Mesenchymal stem cell (in vitro differentiated cells and primary cell): Measurements from ENCODE around the gene CLCN6.

Experiments used
- DNase-seq: peaks from one replicate; pipeline ENCODE4 v3.0.0-alpha.2; 2013
- H2AFZ ChIP-seq: one replicate; pipeline ENCODE4 v1.6.1; 2013; ENCODE audit warnings: low read depth, mild to moderate bottlenecking, control low read depth, inconsistent platforms, low read length, moderate library complexity
- H2AK5ac ChIP-seq: 2 replicates; pipeline ENCODE4 v1.6.1; 2013; ENCODE audit warnings: low read length, moderate library complexity, mild to moderate bottlenecking, inconsistent platforms; ENCODE audit not compliant: severe bottlenecking
- H2BK120ac ChIP-seq: one replicate; pipeline ENCODE4 v1.6.1; 2013; ENCODE audit warnings: low read depth, mild to moderate bottlenecking, inconsistent platforms, low read length, moderate library complexity
- H2BK12ac ChIP-seq, 2 experiments: one replicate each; pipeline ENCODE4 v1.6.1; 2013; ENCODE audit warnings: inconsistent platforms in 2 of 2, low read length in 2 of 2, mild to moderate bottlenecking in 2 of 2, moderate library complexity in 2 of 2, control low read depth in 1 of 2
- H2BK15ac ChIP-seq: one replicate; pipeline ENCODE4 v1.6.1; 2013; ENCODE audit warnings: mild to moderate bottlenecking, low read depth, inconsistent platforms; ENCODE audit not compliant: poor library complexity, severe bottlenecking
- H2BK5ac ChIP-seq: 2 replicates; pipeline ENCODE4 v1.6.1; 2013; ENCODE audit warnings: low read depth, mild to moderate bottlenecking, low read length, control low read depth, inconsistent platforms; ENCODE audit not compliant: poor library complexity, severe bottlenecking
- H3K14ac ChIP-seq, 2 experiments: one replicate each; pipeline ENCODE4 v1.6.1; 2013; ENCODE audit warnings: inconsistent platforms in 2 of 2, low read length in 2 of 2, control low read depth in 1 of 2, mild to moderate bottlenecking in 1 of 2, moderate library complexity in 1 of 2
- H3K18ac ChIP-seq, 2 experiments: one replicate each; pipeline ENCODE4 v1.6.1; 2013; ENCODE audit warnings: inconsistent platforms in 2 of 2, low read length in 2 of 2, control low read depth in 1 of 2, low read depth in 1 of 2, mild to moderate bottlenecking in 1 of 2
- H3K23ac ChIP-seq, 2 experiments: one replicate each; pipeline ENCODE4 v1.6.1; 2013; ENCODE audit warnings: inconsistent platforms in 2 of 2, low read length in 2 of 2, mild to moderate bottlenecking in 2 of 2, moderate library complexity in 2 of 2, control low read depth in 1 of 2
- H3K27ac ChIP-seq: 2 replicates; pipeline ENCODE4 v1.5.1; 2013; ENCODE audit warnings: mild to moderate bottlenecking, moderate library complexity, low read length, control low read depth, inconsistent platforms; ENCODE audit not compliant: poor library complexity, severe bottlenecking
- H3K27me3 ChIP-seq, 2 experiments: 2 replicates each; pipeline versions ENCODE4 v1.6.1 to v1.7.0; 2013; ENCODE audit warnings: low read length in 2 of 2, mild to moderate bottlenecking in 2 of 2, moderate library complexity in 2 of 2, control low read depth in 1 of 2, inconsistent platforms in 1 of 2; ENCODE audit not compliant: control insufficient read depth in 1 of 2, insufficient read depth in 1 of 2
- H3K36me3 ChIP-seq, 2 experiments: 2 replicates each; pipeline versions ENCODE4 v1.6.1 to v1.7.0; 2013; ENCODE audit warnings: low read length in 2 of 2, control low read depth in 1 of 2, inconsistent platforms in 1 of 2, low read depth in 1 of 2, mild to moderate bottlenecking in 1 of 2; ENCODE audit not compliant: insufficient read depth in 2 of 2, control insufficient read depth in 1 of 2
- H3K4ac ChIP-seq, 2 experiments: one replicate each; pipeline ENCODE4 v1.6.1; 2013; ENCODE audit warnings: inconsistent platforms in 2 of 2, low read length in 2 of 2, mild to moderate bottlenecking in 2 of 2, moderate library complexity in 2 of 2, control low read depth in 1 of 2, low read depth in 1 of 2
- H3K4me1 ChIP-seq: 2 replicates; pipeline ENCODE4 v1.6.1; 2013; ENCODE audit warnings: low read depth, low read length, control low read depth; ENCODE audit not compliant: control insufficient read depth, insufficient read depth
- H3K4me2 ChIP-seq: 2 replicates; pipeline ENCODE4 v1.6.1; 2013; ENCODE audit warnings: low read length, mild to moderate bottlenecking, inconsistent platforms; ENCODE audit not compliant: poor library complexity, severe bottlenecking
- H3K4me3 ChIP-seq, 2 experiments: 2 replicates each; pipeline versions ENCODE4 v1.5.1 to v1.7.0; 2013; ENCODE audit warnings: low read length in 2 of 2, mild to moderate bottlenecking in 2 of 2, control low read depth in 1 of 2, low read depth in 1 of 2; ENCODE audit not compliant: insufficient read depth in 1 of 2
- H3K79me1 ChIP-seq: replicated peaks from 2 replicates; pipeline ENCODE4 v1.6.1; 2013; ENCODE audit warnings: mild to moderate bottlenecking, control low read depth, low read length, inconsistent platforms; ENCODE audit not compliant: poor library complexity, severe bottlenecking
- H3K9ac ChIP-seq: 2 replicates; pipeline ENCODE4 v1.7.0; 2013; ENCODE audit warnings: mild to moderate bottlenecking, low read length, moderate library complexity
- H3K9me3 ChIP-seq: 2 replicates; pipeline ENCODE4 v1.7.0; 2013; ENCODE audit warnings: mild to moderate bottlenecking, low read length; ENCODE audit not compliant: control insufficient read depth
- H4K8ac ChIP-seq: one replicate; pipeline ENCODE4 v1.6.1; 2013; ENCODE audit warnings: inconsistent platforms, mild to moderate bottlenecking, low read length, moderate library complexity
- H4K91ac ChIP-seq: one replicate; pipeline ENCODE4 v1.6.1; 2013; ENCODE audit warnings: mild to moderate bottlenecking, low read length, inconsistent platforms
- WGBS: methylation state at CpG from one replicate; pipeline ENCODE4 v1.1.7; 2013; ENCODE audit warnings: mixed read lengths; 5-methylcytosine and 5-hydroxymethylcytosine counted together

Gene CLCN6

GRCh38 chr1:11823366-11824137, 17.6 kb downstream of the CLCN6 start:
- Histone ChIP-seq H3K36me3 (peaks cover 70 to 97% of the 10 kb centered on the region in 2 experiments), H2BK120ac (no peak overlapping the region), H3K4me2 (no peak overlapping the region), H2AFZ (no peak overlapping the region), H3K9ac (no peak overlapping the region), H3K4ac (no peak overlapping the region), H3K9me3 (no peaks in the 10 kb centered on the region), H3K18ac (no peak overlapping the region), H4K91ac (no peak overlapping the region), H3K4me3 (no peak overlapping the region), H2AK5ac (no peak overlapping the region), H3K4me1 (peaks cover 5% of the 10 kb centered on the region), H3K23ac (no peak overlapping the region), H2BK5ac (no peak overlapping the region), H3K27ac (no peak overlapping the region), H3K27me3 (no peaks in the 10 kb centered on the region), H2BK12ac (no peak overlapping the region), H2BK15ac (no peak overlapping the region), H3K14ac (no peak overlapping the region), H3K79me1 (peaks cover 26% of the 10 kb centered on the region), H4K8ac (no peak overlapping the region)
- WGBS, result 95% methylated on average over 16 of the region's 17 CpGs
- DNase-seq, result no peak

GRCh38 chr1:11825131-11825530, 19.1 kb downstream of the CLCN6 start:
- Histone ChIP-seq H3K4me3 (no peak overlapping the region), H3K27ac (no peak overlapping the region), H3K4ac (no peak overlapping the region), H3K23ac (no peak overlapping the region), H3K9ac (no peak overlapping the region), H3K18ac (no peak overlapping the region), H2BK5ac (no peak overlapping the region), H4K91ac (no peak overlapping the region), H3K36me3 (peaks cover 79 to 97% of the 10 kb centered on the region in 2 experiments), H2BK12ac (no peak overlapping the region), H4K8ac (no peak overlapping the region), H3K4me2 (no peak overlapping the region), H3K79me1 (peaks cover 33% of the 10 kb centered on the region), H2AFZ (no peak overlapping the region), H3K27me3 (no peaks in the 10 kb centered on the region), H2AK5ac (no peak overlapping the region), H2BK15ac (no peak overlapping the region), H3K14ac (no peak overlapping the region), H3K9me3 (no peaks in the 10 kb centered on the region), H2BK120ac (no peak overlapping the region), H3K4me1 (peaks cover 5% of the 10 kb centered on the region)
- 99% methylated on average over 7 of the region's 7 CpGs for WGBS
- no peak for DNase-seq

GRCh38 chr1:11826946-11827345, 21.0 kb downstream of the CLCN6 start:
- H2BK5ac ChIP-seq, result no peak overlapping the region
- no peak overlapping the region for H2BK120ac ChIP-seq
- peaks cover 76 to 95% of the 10 kb centered on the region in 2 experiments for H3K36me3 ChIP-seq
- WGBS, result over 99% methylated on average over 8 of the region's 9 CpGs
- H4K91ac ChIP-seq, result no peak overlapping the region
- peaks cover 5% of the 10 kb centered on the region for H3K4me1 ChIP-seq
- no peak overlapping the region for H2BK15ac ChIP-seq
- no peak overlapping the region for H3K4ac ChIP-seq
- no peaks in the 10 kb centered on the region for H3K27me3 ChIP-seq
- H3K18ac ChIP-seq, result no peak overlapping the region
- no peak for DNase-seq
- no peak overlapping the region for H3K4me2 ChIP-seq
- no peaks in the 10 kb centered on the region for H3K9me3 ChIP-seq
- no peak overlapping the region for H2AFZ ChIP-seq
- H3K79me1 ChIP-seq, result peaks cover 33% of the 10 kb centered on the region
- no peak overlapping the region for H3K4me3 ChIP-seq
- H2BK12ac ChIP-seq, result no peak overlapping the region
- H2AK5ac ChIP-seq, result no peak overlapping the region
- H3K27ac ChIP-seq, result no peak overlapping the region
- H3K9ac ChIP-seq, result no peak overlapping the region
- H4K8ac ChIP-seq, result no peak overlapping the region
- no peak overlapping the region for H3K14ac ChIP-seq
- no peak overlapping the region for H3K23ac ChIP-seq

- H3K27ac ChIP-seq, result no peak overlapping the region
- H3K4me2 ChIP-seq, result no peak overlapping the region
- no peak overlapping the region for H2BK12ac ChIP-seq
- H2AFZ ChIP-seq, result no peak overlapping the region
- H2BK15ac ChIP-seq, result no peak overlapping the region
- H3K23ac ChIP-seq, result no peak overlapping the region
- no peak overlapping the region for H3K4me3 ChIP-seq
- H2AK5ac ChIP-seq, result no peak overlapping the region
- no peaks in the 10 kb centered on the region for H3K9me3 ChIP-seq
- H4K8ac ChIP-seq, result no peak overlapping the region
- H3K4ac ChIP-seq, result no peak overlapping the region
- H3K14ac ChIP-seq, result no peak overlapping the region
- H3K36me3 ChIP-seq, result peaks cover 73 to 95% of the 10 kb centered on the region in 2 experiments
- no peak overlapping the region for H4K91ac ChIP-seq
- 98% methylated on average over 19 of the region's 19 CpGs for WGBS
- DNase-seq, result no peak
- no peak overlapping the region for H3K9ac ChIP-seq
- H3K18ac ChIP-seq, result no peak overlapping the region
- no peaks in the 10 kb centered on the region for H3K27me3 ChIP-seq
- no peak overlapping the region for H2BK5ac ChIP-seq
- H2BK120ac ChIP-seq, result no peak overlapping the region
- H3K79me1 ChIP-seq, result peaks cover 27% of the 10 kb centered on the region
- H3K4me1 ChIP-seq, result no peaks in the 10 kb centered on the region
These were observed 22.5 kb downstream of the CLCN6 start for GRCh38 chr1:11828511-11828910.
